Keratinocyte (primary cell): ENCODE measurements around the gene PNLIP. TPM values are rescaled to one million over a fixed set of nuclear protein-coding genes. Genes with fewer than 3 reads are reported as not detected.

Experiments
- DNase-seq: peaks from one replicate; pipeline ENCODE4 v3.0.0-alpha.2; 2011; ENCODE audit warnings: low read depth, missing footprints, low spot score
- FAIRE-seq: peaks from 2 replicates; lab custom pipeline; 2011; peaks lifted over from hg19 to GRCh38; lab: Jason Lieb, UNC
- H2AFZ ChIP-seq: 2 replicates; pipeline ENCODE4 v1.6.0; 2012; ENCODE audit warnings: low read length, control low read depth, inconsistent platforms; ENCODE audit not compliant: control insufficient read depth
- H3K27ac ChIP-seq: 2 replicates; pipeline ENCODE4 v1.5.1; 2011; ENCODE audit warnings: low read length; ENCODE audit not compliant: control insufficient read depth, insufficient read depth
- H3K27me3 ChIP-seq: 3 replicates; pipeline ENCODE4 v1.6.0; 2011; ENCODE audit warnings: low read length; ENCODE audit not compliant: control insufficient read depth, insufficient read depth; ENCODE audit errors: extremely low read depth
- H3K36me3 ChIP-seq, 2 experiments: 2 replicates in 1 of 2; 3 replicates in 1 of 2; pipeline ENCODE4 v1.5.1; 2011; ENCODE audit warnings: low read length in 2 of 2, mild to moderate bottlenecking in 1 of 2; ENCODE audit not compliant: control insufficient read depth in 2 of 2, insufficient read depth in 2 of 2; ENCODE audit errors: extremely low read depth in 1 of 2
- H3K4me1 ChIP-seq: 3 replicates; pipeline ENCODE4 v1.5.1; 2011; ENCODE audit warnings: low read length; ENCODE audit not compliant: control insufficient read depth, insufficient read depth; ENCODE audit errors: extremely low read depth
- H3K4me2 ChIP-seq: 3 replicates; pipeline ENCODE4 v1.6.0; 2011; ENCODE audit warnings: low read depth, low read length; ENCODE audit not compliant: control insufficient read depth, insufficient read depth; ENCODE audit errors: extremely low read depth
- H3K4me3 ChIP-seq, 3 experiments: fragments of 200-600 bp in 1 of 3; sonication (generic) in 1 of 3; 2 replicates in 2 of 3; 3 replicates in 1 of 3; pipeline ENCODE4 v1.5.1; 2011 to 2016; ENCODE audit warnings: low read length in 3 of 3, mild to moderate bottlenecking in 3 of 3, control low read depth in 2 of 3, inconsistent platforms in 1 of 3, low read depth in 1 of 3, mixed read lengths in 1 of 3, mixed run types in 1 of 3, moderate library complexity in 1 of 3; ENCODE audit not compliant: control insufficient read depth in 2 of 3, insufficient read depth in 2 of 3; ENCODE audit errors: extremely low read depth in 1 of 3
- H3K79me2 ChIP-seq: 2 replicates; pipeline ENCODE4 v1.6.0; 2012; ENCODE audit warnings: low read length; ENCODE audit not compliant: control insufficient read depth, insufficient read depth
- H3K9ac ChIP-seq: 3 replicates; pipeline ENCODE4 v1.6.0; 2011; ENCODE audit warnings: low read length; ENCODE audit not compliant: control insufficient read depth, insufficient read depth; ENCODE audit errors: extremely low read depth
- H3K9me1 ChIP-seq: 3 replicates; pipeline ENCODE4 v1.6.0; 2011; ENCODE audit warnings: low read length; ENCODE audit not compliant: control insufficient read depth, insufficient read depth; ENCODE audit errors: extremely low read depth
- H3K9me3 ChIP-seq: 2 replicates; pipeline ENCODE4 v1.5.1; 2012; ENCODE audit warnings: low read depth, low read length; ENCODE audit not compliant: control insufficient read depth
- H4K20me1 ChIP-seq: 3 replicates; pipeline ENCODE4 v1.6.0; 2011; ENCODE audit warnings: low read length; ENCODE audit not compliant: control insufficient read depth, insufficient read depth; ENCODE audit errors: extremely low read depth
- CTCF ChIP-seq, 3 experiments: IDR thresholded peaks in 1 of 3; conservative IDR thresholded peaks in 1 of 3; optimal IDR thresholded peaks in 1 of 3; 2 replicates in 2 of 3; 3 replicates in 1 of 3; pipeline versions ENCODE3 to v1.5.1; 2011; ENCODE audit warnings: low read length in 3 of 3, mild to moderate bottlenecking in 3 of 3, moderate library complexity in 2 of 3, control low read depth in 1 of 3, inconsistent platforms in 1 of 3; ENCODE audit not compliant: insufficient read depth in 2 of 3; ENCODE audit errors: extremely low read depth in 1 of 3
- EZH2 ChIP-seq: IDR thresholded peaks from one replicate; pipeline ENCODE4 v1.6.1; 2012; ENCODE audit warnings: inconsistent platforms, mild to moderate bottlenecking, low read length, moderate library complexity
- dilution Hi-C: fragments of 300-500 bp; cut with MboI; formaldehyde crosslinking; loops from one replicate; pipeline ENCODE4 v1.7.0; 2020; ENCODE audit warnings: low sequenced_read_pairs; ENCODE audit not compliant: extremely low pct_ligation_motif_present
- polyA plus RNA-seq, 5 experiments: library from polyadenylated mRNA; depleted of rRNA in 3 of 5; stranded (reverse) in 3 of 5; stranded (forward) in 1 of 5; unstranded in 1 of 5; fragments of >200 nt; gene quantifications; 1 replicate in 1 of 5; 2 replicates in 3 of 5; 3 replicates in 1 of 5; pipeline versions ENCODE4 v1.2.1 to v1.2.3, GENCODE V29; 2011 to 2012; ENCODE audit warnings: missing spikeins in 2 of 5, low read depth in 1 of 5, low replicate concordance in 1 of 5

Gene PNLIP
- polyA plus RNA-seq, 1 donor (not counting 4 experiments of a cell fraction or from before 2014, with no cell fraction given): not detected

- Histone ChIP-seq H3K27ac (no peak overlapping the region), H2AFZ (no peak overlapping the region), H3K36me3 (no peaks in the 10 kb centered on the region), H3K9me3 (no peaks in the 10 kb centered on the region), H3K9ac (no peak overlapping the region), H3K9me1 (no peaks in the 10 kb centered on the region), H3K4me2 (no peak overlapping the region), H3K27me3 (no peaks in the 10 kb centered on the region), H3K4me3 (no peak overlapping the region), H4K20me1 (no peaks in the 10 kb centered on the region), H3K79me2 (no peaks in the 10 kb centered on the region), H3K4me1 (no peaks in the 10 kb centered on the region)
- FAIRE-seq (no peak), DNase-seq (no peak)
- dilution Hi-C loops: no loop called here
- no peak for TF ChIP-seq EZH2
- TF ChIP-seq CTCF (optimal IDR thresholded peaks at IDR 0.05 in 1 of 3, IDR thresholded peaks at IDR 0.05 in 1 of 3, conservative IDR thresholded peaks at IDR 0.05 in 1 of 3; ENCODE audit: extremely low read depth in 1 of 3, insufficient read depth in 2 of 3, low read length in 3 of 3): no peak
These were observed 8.9 kb upstream of the PNLIP start for GRCh38 chr10:116536810-116537209.

DNA sequence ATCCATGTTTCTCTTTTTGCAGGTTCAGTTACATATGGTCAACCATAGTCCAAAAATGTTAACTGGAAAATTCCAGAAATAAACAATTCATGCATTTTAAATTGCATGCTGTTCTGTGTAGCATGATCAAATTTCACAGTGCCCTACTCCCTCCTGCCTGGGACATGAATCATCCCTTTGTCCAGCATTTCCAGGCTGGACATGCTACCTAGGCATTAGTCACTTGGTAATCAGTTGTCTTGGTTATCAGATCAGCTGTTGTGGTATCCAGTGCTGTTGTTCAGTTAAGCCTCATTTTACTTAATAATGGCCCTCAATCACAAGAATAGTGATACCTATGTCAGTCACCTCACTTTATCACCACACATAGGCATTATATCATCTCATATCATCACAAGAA is 7.3 kb upstream of the PNLIP start:
- dilution Hi-C loops: no loop called here
- Histone ChIP-seq H3K9ac (no peak overlapping the region), H3K9me1 (no peaks in the 10 kb centered on the region), H2AFZ (no peak overlapping the region), H3K27me3 (no peaks in the 10 kb centered on the region), H3K36me3 (no peaks in the 10 kb centered on the region), H3K79me2 (no peaks in the 10 kb centered on the region), H3K27ac (no peak overlapping the region), H4K20me1 (no peaks in the 10 kb centered on the region), H3K4me3 (no peak overlapping the region), H3K9me3 (no peaks in the 10 kb centered on the region), H3K4me1 (no peaks in the 10 kb centered on the region), H3K4me2 (no peak overlapping the region)
- FAIRE-seq (no peak), DNase-seq (no peak)
- TF ChIP-seq CTCF (optimal IDR thresholded peaks at IDR 0.05 in 1 of 3, IDR thresholded peaks at IDR 0.05 in 1 of 3, conservative IDR thresholded peaks at IDR 0.05 in 1 of 3; ENCODE audit: extremely low read depth in 1 of 3, insufficient read depth in 2 of 3, low read length in 3 of 3) (no peak), EZH2 (no peak)
